Natural killer cell (primary cell): Measurements from ENCODE around the gene COX17. TPM values are rescaled to one million over a fixed set of nuclear protein-coding genes. Genes with fewer than 3 reads are reported as not detected.

Experiments
- ATAC-seq, 3 donors: fragments of 150-1000 bp in 2 of 3; fragments of 200-7000 bp in 1 of 3; cut with Tn5 transposase; 1 replicate in 1 of 3; 2 replicates in 2 of 3; pipeline ENCODE4 v1.10.0; 2021; ENCODE audit warnings: mild to moderate bottlenecking in 2 of 3, moderate library complexity in 2 of 3
- DNase-seq, 2 donors: peaks; one replicate each; pipeline versions ENCODE4 v3.0.0 to v3.0.0-alpha.2; 2013 to 2021; ENCODE audit warnings: mixed read lengths in 1 of 2
- H3K27ac ChIP-seq: one replicate; pipeline ENCODE4 v1.5.1; 2013; ENCODE audit warnings: mild to moderate bottlenecking, low read length
- H3K27me3 ChIP-seq: one replicate; pipeline ENCODE4 v1.6.1; 2013; ENCODE audit warnings: low read length; ENCODE audit not compliant: control insufficient read depth, insufficient read depth
- H3K36me3 ChIP-seq: one replicate; pipeline ENCODE4 v1.6.1; 2013; ENCODE audit warnings: low read length; ENCODE audit not compliant: control insufficient read depth, insufficient read depth
- H3K4me1 ChIP-seq: one replicate; pipeline ENCODE4 v1.6.1; 2013; ENCODE audit warnings: low read length; ENCODE audit not compliant: control insufficient read depth, insufficient read depth
- H3K4me3 ChIP-seq: one replicate; pipeline ENCODE4 v1.5.1; 2013; ENCODE audit warnings: low read length
- H3K9me3 ChIP-seq: one replicate; pipeline ENCODE4 v1.6.1; 2013; ENCODE audit warnings: low read length; ENCODE audit not compliant: control insufficient read depth, insufficient read depth
- H3K27ac Mint-ChIP-seq, 2 donors: one replicate each; pipeline ENCODE4 v1.8.0; 2022; ENCODE audit warnings: mild to moderate bottlenecking in 2 of 2, mixed read lengths in 2 of 2, moderate library complexity in 1 of 2
- H3K27me3 Mint-ChIP-seq, 2 donors: one replicate each; pipeline ENCODE4 v1.8.0; 2022; ENCODE audit warnings: low read depth in 2 of 2, mixed read lengths in 2 of 2
- H3K36me3 Mint-ChIP-seq: one replicate; pipeline ENCODE4 v1.8.0; 2022; ENCODE audit warnings: mixed read lengths
- H3K4me1 Mint-ChIP-seq, 2 donors: one replicate each; pipeline ENCODE4 v1.8.0; 2022; ENCODE audit warnings: mixed read lengths in 2 of 2
- H3K4me3 Mint-ChIP-seq: one replicate; pipeline ENCODE4 v1.8.0; 2022; ENCODE audit warnings: mild to moderate bottlenecking, moderate library complexity, mixed read lengths
- H3K9me3 Mint-ChIP-seq, 2 donors: one replicate each; pipeline ENCODE4 v1.8.0; 2022; ENCODE audit warnings: mixed read lengths in 2 of 2
- CTCF ChIP-seq: fragments of 200-600 bp; IDR thresholded peaks from one replicate; pipeline ENCODE4 v1.8.0; 2022; ENCODE audit warnings: antibody characterized with exemption
- WGBS: methylation state at CpG from one replicate; pipeline ENCODE4 v1.1.7; 2013; ENCODE audit warnings: missing lambda C conversion rate; ENCODE audit not compliant: insufficient coverage; 5-methylcytosine and 5-hydroxymethylcytosine counted together
- intact Hi-C: fragments of 100-400 bp; cut with micrococcal nuclease; formaldehyde crosslinking; loops from one replicate; pipeline ENCODE4 v1.14.2; 2022
- total RNA-seq, 4 donors: library from RNA; stranded (reverse); fragments of 120-200 nt in 1 of 4; gene quantifications; one replicate each; pipeline versions ENCODE4 v1.2.3 to v1.2.4, GENCODE V29; 2013 to 2022

The COX17 gene
- total RNA-seq, 3 donors from 2014 or later (not counting 1 experiment from before 2014, with no cell fraction given), result 35.6 to 44.8 (median 40.6) TPM

DNA sequence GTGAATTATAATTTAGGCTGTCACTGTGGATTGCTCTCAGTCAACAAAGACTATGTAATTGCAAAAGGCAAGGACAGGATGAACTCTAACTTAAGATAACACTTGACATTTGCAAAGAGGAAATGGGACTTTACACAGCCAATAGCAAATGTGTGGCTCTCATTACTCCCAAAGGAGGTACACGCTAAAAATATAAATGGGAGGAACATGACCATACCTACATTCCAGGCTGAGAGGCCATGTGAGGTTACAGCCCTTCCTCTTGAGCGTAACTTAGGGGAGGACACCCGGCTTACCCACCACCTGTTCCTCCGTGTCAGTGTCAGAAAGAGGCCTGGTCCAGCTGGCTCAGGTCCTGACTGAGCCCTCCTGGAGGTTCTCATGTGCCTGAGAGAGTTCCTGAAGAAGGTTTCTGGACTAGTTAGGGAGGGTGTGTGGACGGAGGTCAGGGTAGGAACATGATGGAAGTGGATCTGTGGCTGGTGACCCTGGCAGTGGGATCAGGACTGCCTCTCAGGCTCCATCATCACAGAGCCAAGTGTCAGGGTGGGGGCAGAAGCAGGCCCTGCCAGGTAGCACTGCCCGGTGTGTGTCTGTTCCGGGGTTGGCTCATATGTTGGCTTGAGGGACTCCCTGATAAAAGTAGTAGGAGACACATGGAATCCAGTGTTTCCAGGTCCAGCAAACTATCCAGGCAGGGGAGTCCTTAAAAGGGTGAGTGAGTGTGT is 24.7 kb downstream of the COX17 start:
- TF ChIP-seq CTCF, result no peak
- ATAC-seq (no peak), DNase-seq (no peak)
- no peak overlapping the region for H3K4me3 Mint-ChIP-seq
- Histone ChIP-seq H3K9me3 (no peaks in the 10 kb centered on the region), H3K4me1 (no peaks in the 10 kb centered on the region), H3K27me3 (no peaks in the 10 kb centered on the region), H3K27ac (no peak overlapping the region), H3K4me3 (no peak overlapping the region), H3K36me3 (no peaks in the 10 kb centered on the region)
- no peak overlapping the region for H3K27ac Mint-ChIP-seq
- H3K9me3 Mint-ChIP-seq, result no peaks in the 10 kb centered on the region
- peaks cover 6% of the 10 kb centered on the region for H3K36me3 Mint-ChIP-seq
- intact Hi-C loops, result no loop called here
- H3K27me3 Mint-ChIP-seq, result no peaks in the 10 kb centered on the region
- WGBS, result 96% methylated on average over 7 of the region's 7 CpGs
- peaks cover 0 to 5% of the 10 kb centered on the region in 2 donors for H3K4me1 Mint-ChIP-seq

DNA sequence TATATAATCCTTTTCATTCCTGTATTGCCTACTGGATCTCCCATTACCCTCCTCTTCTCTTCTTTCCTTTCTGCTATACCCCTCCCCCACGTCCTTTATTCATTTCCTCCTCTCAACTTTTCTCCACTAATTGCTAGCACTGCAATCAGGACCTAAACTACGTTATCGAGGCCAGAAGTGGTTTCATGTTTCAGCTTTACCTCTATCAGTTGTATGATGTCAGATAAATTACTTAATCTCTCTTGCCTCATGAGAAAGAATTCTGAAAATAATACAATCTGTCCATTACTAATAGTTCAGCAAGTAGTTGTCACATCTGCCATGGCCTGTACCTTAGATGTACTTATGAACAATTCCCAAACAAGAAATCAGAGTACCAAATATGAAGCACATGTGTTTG is 27.4 kb downstream of the COX17 start:
- Histone ChIP-seq H3K9me3 (no peaks in the 10 kb centered on the region), H3K27ac (no peak overlapping the region), H3K4me1 (no peaks in the 10 kb centered on the region), H3K36me3 (no peaks in the 10 kb centered on the region), H3K4me3 (no peak overlapping the region), H3K27me3 (no peaks in the 10 kb centered on the region)
- no peak for TF ChIP-seq CTCF
- Mint-ChIP-seq H3K9me3 (no peaks in the 10 kb centered on the region), H3K4me1 (peaks cover 0 to 5% of the 10 kb centered on the region in 2 donors), H3K4me3 (no peak overlapping the region), H3K27me3 (no peaks in the 10 kb centered on the region), H3K36me3 (no peaks in the 10 kb centered on the region), H3K27ac (no peak overlapping the region)
- no peak for DNase-seq
- 79% methylated on average over 3 of the region's 3 CpGs for WGBS
- intact Hi-C loops, result no loop called here
- no peak for ATAC-seq

DNA sequence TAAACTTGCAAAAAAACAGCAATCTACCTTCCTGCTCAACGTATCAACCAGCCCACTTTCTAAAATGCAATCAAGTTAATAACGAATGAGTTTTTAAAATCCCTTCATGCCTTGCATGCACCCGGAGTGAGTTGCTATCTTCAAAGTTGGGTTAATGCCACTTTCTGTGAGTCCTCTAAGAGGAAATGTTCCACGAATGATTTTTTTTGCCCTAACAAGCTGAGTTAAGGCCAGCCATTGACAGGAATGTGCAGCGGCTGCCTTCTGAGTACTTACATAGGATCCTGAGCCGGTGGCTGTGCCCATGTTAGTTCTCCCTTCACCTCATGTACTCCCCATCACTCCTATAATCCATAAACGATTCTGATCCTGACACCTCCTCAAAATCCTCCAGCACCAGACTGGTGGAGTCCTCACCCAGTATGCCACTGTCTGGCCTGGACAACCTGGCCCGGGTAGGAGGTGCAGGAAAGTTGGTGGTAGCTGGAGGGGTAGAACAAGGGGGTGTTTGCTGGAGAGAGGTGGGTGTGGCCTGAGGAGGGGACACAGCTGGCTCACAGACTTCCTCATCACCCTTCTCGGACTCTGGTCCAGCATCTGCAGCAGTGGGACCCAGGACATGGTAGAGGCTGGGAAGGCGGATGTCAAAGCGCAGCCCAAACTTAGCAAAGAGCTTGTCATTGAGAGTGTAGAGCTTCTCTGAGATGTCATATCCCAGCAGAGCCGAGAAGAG is 29.2 kb downstream of the COX17 start:
- no peak overlapping the region for H3K27ac ChIP-seq
- Mint-ChIP-seq H3K4me3 (no peak overlapping the region), H3K27ac (no peak overlapping the region), H3K9me3 (no peaks in the 10 kb centered on the region), H3K27me3 (no peaks in the 10 kb centered on the region), H3K4me1 (peaks cover 0 to 5% of the 10 kb centered on the region in 2 donors), H3K36me3 (no peaks in the 10 kb centered on the region)
- H3K27me3 ChIP-seq, result no peaks in the 10 kb centered on the region
- no peaks in the 10 kb centered on the region for H3K9me3 ChIP-seq
- intact Hi-C loops, result no loop called here
- 94% methylated on average over 12 of the region's 12 CpGs for WGBS
- no peak for ATAC-seq
- DNase-seq, result no peak
- no peak for TF ChIP-seq CTCF
- H3K36me3 ChIP-seq, result no peaks in the 10 kb centered on the region
- no peaks in the 10 kb centered on the region for H3K4me1 ChIP-seq
- H3K4me3 ChIP-seq, result no peak overlapping the region
